Astrocyte (in vitro differentiated cells and primary cell): Measurements from ENCODE around the gene ODR4. TPM values are rescaled to one million over a fixed set of nuclear protein-coding genes. Genes with fewer than 3 reads are reported as not detected.

ENCODE experiments used
- DNase-seq: peaks from one replicate; pipeline ENCODE4 v3.0.0-alpha.2; 2010; ENCODE audit warnings: low read depth
- FAIRE-seq: peaks from 2 replicates; lab custom pipeline; 2011; peaks lifted over from hg19 to GRCh38; lab: Jason Lieb, UNC
- H2AFZ ChIP-seq: 2 replicates; pipeline ENCODE4 v1.6.0; 2012; ENCODE audit warnings: low read depth, low read length, inconsistent platforms
- H3K27ac ChIP-seq: 2 replicates; pipeline ENCODE4 v1.5.1; 2011; ENCODE audit warnings: low read depth, low read length, inconsistent platforms
- H3K27me3 ChIP-seq: 2 replicates; pipeline ENCODE4 v1.6.0; 2011; ENCODE audit warnings: low read length, inconsistent platforms; ENCODE audit not compliant: insufficient read depth
- H3K36me3 ChIP-seq: 2 replicates; pipeline ENCODE4 v1.5.1; 2011; ENCODE audit warnings: low read length, inconsistent platforms; ENCODE audit not compliant: insufficient read depth
- H3K4me1 ChIP-seq: 2 replicates; pipeline ENCODE4 v1.5.1; 2011; ENCODE audit warnings: low read length, inconsistent platforms; ENCODE audit not compliant: insufficient read depth
- H3K4me2 ChIP-seq: 2 replicates; pipeline ENCODE4 v1.6.0; 2012; ENCODE audit warnings: low read length, inconsistent platforms
- H3K4me3 ChIP-seq: 2 replicates; pipeline ENCODE4 v1.5.1; 2011; ENCODE audit warnings: low read depth, mild to moderate bottlenecking, low read length, inconsistent platforms; ENCODE audit not compliant: insufficient read depth
- H3K79me2 ChIP-seq: 2 replicates; pipeline ENCODE4 v1.6.0; 2012; ENCODE audit warnings: mild to moderate bottlenecking, low read length, inconsistent platforms; ENCODE audit not compliant: insufficient read depth
- H3K9ac ChIP-seq: 2 replicates; pipeline ENCODE4 v1.6.0; 2012; ENCODE audit warnings: mild to moderate bottlenecking, low read length, inconsistent platforms
- H3K9me3 ChIP-seq: 2 replicates; pipeline ENCODE4 v1.5.1; 2012; ENCODE audit warnings: low read depth, mild to moderate bottlenecking, low read length, inconsistent platforms; ENCODE audit not compliant: insufficient read depth
- H4K20me1 ChIP-seq: 2 replicates; pipeline ENCODE4 v1.6.0; 2012; ENCODE audit warnings: low read length, inconsistent platforms; ENCODE audit not compliant: insufficient read depth
- H3K27ac Mint-ChIP-seq: one replicate; pipeline ENCODE4 v1.8.0; 2021; ENCODE audit warnings: mild to moderate bottlenecking, mixed read lengths; ENCODE audit not compliant: unreplicated experiment
- H3K27me3 Mint-ChIP-seq: one replicate; pipeline ENCODE4 v1.8.0; 2021; ENCODE audit warnings: low read depth, mixed read lengths; ENCODE audit not compliant: unreplicated experiment
- H3K36me3 Mint-ChIP-seq: one replicate; pipeline ENCODE4 v1.8.0; 2021; ENCODE audit warnings: low read depth, mixed read lengths; ENCODE audit not compliant: unreplicated experiment
- H3K4me1 Mint-ChIP-seq: one replicate; pipeline ENCODE4 v1.8.0; 2021; ENCODE audit warnings: low read depth, mixed read lengths; ENCODE audit not compliant: unreplicated experiment
- H3K4me3 Mint-ChIP-seq: one replicate; pipeline ENCODE4 v1.8.0; 2021; ENCODE audit warnings: mild to moderate bottlenecking, moderate library complexity, mixed read lengths; ENCODE audit not compliant: unreplicated experiment
- H3K9me3 Mint-ChIP-seq: one replicate; pipeline ENCODE4 v1.8.0; 2021; ENCODE audit warnings: mild to moderate bottlenecking, mixed read lengths; ENCODE audit not compliant: unreplicated experiment
- EZH2 ChIP-seq: IDR thresholded peaks from 2 replicates; pipeline ENCODE4 v1.6.1; 2012; ENCODE audit warnings: mild to moderate bottlenecking, low read length, inconsistent platforms; ENCODE audit not compliant: insufficient read depth
- total RNA-seq: library from RNA; stranded (reverse); gene quantifications from 2 replicates; pipeline ENCODE4 v1.2.1, GENCODE V29; 2021
- TF ChIP-seq, protein P1 (sequence below): IDR thresholded peaks from 2 replicates; pipeline ENCODE4 v1.5.1; 2011; ENCODE audit warnings: low read depth, mild to moderate bottlenecking, inconsistent platforms, low read length, moderate library complexity; ENCODE audit not compliant: insufficient read depth

The ODR4 gene
- total RNA-seq, 1 donor from 2014 or later, result 22.1 TPM

DNA sequence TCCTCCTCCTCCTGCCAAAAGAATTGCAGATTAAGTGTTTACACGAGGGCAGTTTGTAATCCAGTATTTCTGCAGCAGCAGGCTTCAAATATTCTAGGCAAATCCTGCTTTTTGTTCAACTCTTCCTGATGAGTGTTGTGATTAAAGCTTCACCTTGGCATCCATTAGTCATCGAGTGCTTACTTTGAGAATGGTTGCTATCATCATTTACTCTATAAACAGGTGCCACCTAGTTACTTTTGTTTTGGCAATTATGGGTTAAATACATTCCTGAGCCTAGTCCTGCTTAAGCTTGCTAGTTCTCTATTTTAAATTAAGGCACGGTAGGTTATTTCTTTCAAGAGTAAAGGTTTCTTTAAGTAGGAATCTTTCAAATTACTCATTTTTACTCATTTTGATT lies 64.9 kb downstream of the ODR4 start:
- FAIRE-seq (no peak), DNase-seq (peak; percentile 49)
- no peak overlapping the region for H3K9ac ChIP-seq
- no peak overlapping the region for H3K27ac ChIP-seq
- no peaks in the 10 kb centered on the region for H4K20me1 ChIP-seq
- no peaks in the 10 kb centered on the region for H3K27me3 ChIP-seq
- Mint-ChIP-seq H3K9me3 (no peaks in the 10 kb centered on the region), H3K4me1 (peaks cover 9% of the 10 kb centered on the region), H3K4me3 (no peak overlapping the region), H3K27ac (no peak overlapping the region), H3K27me3 (no peaks in the 10 kb centered on the region), H3K36me3 (peaks cover 4% of the 10 kb centered on the region)
- H3K79me2 ChIP-seq, result no peaks in the 10 kb centered on the region
- H3K4me1 ChIP-seq, result peaks cover 14% of the 10 kb centered on the region
- no peaks in the 10 kb centered on the region for H3K36me3 ChIP-seq
- no peaks in the 10 kb centered on the region for H3K9me3 ChIP-seq
- H2AFZ ChIP-seq, result no peak overlapping the region
- TF ChIP-seq EZH2, result no peak
- TF ChIP-seq, protein P1, sequence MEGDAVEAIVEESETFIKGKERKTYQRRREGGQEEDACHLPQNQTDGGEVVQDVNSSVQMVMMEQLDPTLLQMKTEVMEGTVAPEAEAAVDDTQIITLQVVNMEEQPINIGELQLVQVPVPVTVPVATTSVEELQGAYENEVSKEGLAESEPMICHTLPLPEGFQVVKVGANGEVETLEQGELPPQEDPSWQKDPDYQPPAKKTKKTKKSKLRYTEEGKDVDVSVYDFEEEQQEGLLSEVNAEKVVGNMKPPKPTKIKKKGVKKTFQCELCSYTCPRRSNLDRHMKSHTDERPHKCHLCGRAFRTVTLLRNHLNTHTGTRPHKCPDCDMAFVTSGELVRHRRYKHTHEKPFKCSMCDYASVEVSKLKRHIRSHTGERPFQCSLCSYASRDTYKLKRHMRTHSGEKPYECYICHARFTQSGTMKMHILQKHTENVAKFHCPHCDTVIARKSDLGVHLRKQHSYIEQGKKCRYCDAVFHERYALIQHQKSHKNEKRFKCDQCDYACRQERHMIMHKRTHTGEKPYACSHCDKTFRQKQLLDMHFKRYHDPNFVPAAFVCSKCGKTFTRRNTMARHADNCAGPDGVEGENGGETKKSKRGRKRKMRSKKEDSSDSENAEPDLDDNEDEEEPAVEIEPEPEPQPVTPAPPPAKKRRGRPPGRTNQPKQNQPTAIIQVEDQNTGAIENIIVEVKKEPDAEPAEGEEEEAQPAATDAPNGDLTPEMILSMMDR, result no peak
- no peak overlapping the region for H3K4me2 ChIP-seq
- H3K4me3 ChIP-seq, result no peak overlapping the region

DNA sequence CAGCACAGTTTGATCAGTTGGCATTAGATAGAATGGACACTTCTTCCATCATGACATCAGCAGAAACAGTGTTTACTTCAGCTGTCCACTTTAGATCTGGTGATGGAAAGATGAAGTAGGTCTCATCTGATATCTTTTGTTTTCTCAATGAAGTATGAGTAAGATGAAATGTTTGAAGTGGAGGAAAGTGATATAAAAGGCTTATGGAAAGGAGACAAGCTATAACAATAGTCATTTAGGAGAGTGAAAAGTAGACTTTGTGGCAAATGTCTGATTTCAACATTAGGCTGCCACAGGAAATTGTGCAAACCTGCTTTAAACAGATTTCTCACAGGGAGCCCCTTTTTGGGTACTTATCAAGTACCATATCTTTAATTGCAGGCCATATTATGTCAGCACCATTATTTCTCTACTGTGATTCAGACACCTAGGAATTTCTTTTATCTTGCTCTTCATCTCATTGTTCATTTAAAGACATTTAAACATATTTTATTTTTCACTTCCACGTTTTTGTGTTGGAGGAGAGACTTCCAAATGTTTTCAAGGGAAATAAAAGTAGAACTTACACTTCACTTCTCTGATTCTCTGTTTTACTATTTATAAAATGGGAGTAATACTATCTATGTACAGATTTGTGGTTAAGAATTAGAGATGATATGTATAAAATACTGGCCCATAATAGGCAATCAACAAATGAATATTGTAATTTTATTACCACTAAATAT lies 67.2 kb downstream of the ODR4 start:
- Histone ChIP-seq H2AFZ (peak overlapping the region; percentile 28), H3K9me3 (no peaks in the 10 kb centered on the region), H3K4me3 (no peak overlapping the region), H3K27ac (peak overlapping the region; percentile 47), H3K9ac (no peak overlapping the region), H3K27me3 (no peaks in the 10 kb centered on the region), H3K79me2 (no peaks in the 10 kb centered on the region), H3K36me3 (no peaks in the 10 kb centered on the region), H4K20me1 (no peaks in the 10 kb centered on the region), H3K4me1 (peaks cover 14% of the 10 kb centered on the region), H3K4me2 (peak overlapping the region; percentile 48)
- Mint-ChIP-seq H3K36me3 (peaks cover 2% of the 10 kb centered on the region), H3K27me3 (no peaks in the 10 kb centered on the region), H3K27ac (no peak overlapping the region), H3K4me1 (peaks cover 9% of the 10 kb centered on the region), H3K4me3 (no peak overlapping the region), H3K9me3 (no peaks in the 10 kb centered on the region)
- FAIRE-seq (no peak), DNase-seq (peak; percentile 89)
- TF ChIP-seq EZH2, result no peak
- TF ChIP-seq, protein P1, result no peak

DNA sequence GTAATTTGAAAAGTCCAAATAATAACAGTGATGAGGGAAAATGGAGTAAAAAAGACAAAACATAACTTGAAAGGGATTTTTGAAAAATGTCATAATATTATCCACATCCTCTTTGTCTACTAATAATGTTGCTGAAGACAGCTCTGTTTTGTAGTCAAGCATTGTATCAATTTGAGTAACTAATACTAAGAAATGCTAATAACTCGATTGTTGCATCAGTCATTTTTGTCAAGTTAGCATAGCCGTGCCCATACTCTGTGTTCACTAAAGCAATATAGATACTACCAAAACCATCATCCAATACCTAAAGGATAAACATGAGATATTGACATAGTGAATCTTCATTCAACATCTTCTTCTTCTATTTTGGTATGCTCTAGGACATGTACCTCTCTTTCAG lies 68.0 kb downstream of the ODR4 start:
- Histone ChIP-seq H2AFZ (no peak overlapping the region), H3K36me3 (no peaks in the 10 kb centered on the region), H3K4me3 (no peak overlapping the region), H4K20me1 (no peaks in the 10 kb centered on the region), H3K79me2 (no peaks in the 10 kb centered on the region), H3K4me2 (no peak overlapping the region), H3K9me3 (no peaks in the 10 kb centered on the region), H3K27me3 (no peaks in the 10 kb centered on the region), H3K27ac (no peak overlapping the region), H3K4me1 (peaks cover 14% of the 10 kb centered on the region), H3K9ac (no peak overlapping the region)
- Mint-ChIP-seq H3K4me1 (peaks cover 9% of the 10 kb centered on the region), H3K36me3 (peaks cover 2% of the 10 kb centered on the region), H3K4me3 (no peak overlapping the region), H3K9me3 (no peaks in the 10 kb centered on the region), H3K27me3 (no peaks in the 10 kb centered on the region), H3K27ac (no peak overlapping the region)
- DNase-seq (no peak), FAIRE-seq (no peak)
- TF ChIP-seq, protein P1, result no peak
- TF ChIP-seq EZH2, result no peak
